Left ventricle myocardium inferior (tissue), 1 donor: ENCODE data around the gene MTUS2. TPM values are rescaled to one million over a fixed set of nuclear protein-coding genes. Genes with fewer than 3 reads are reported as not detected.
A peak's percentile ranks its signal among the peaks of the same experiment; 100 is the strongest.

Experiments used
- DNase-seq: peaks from one replicate; pipeline ENCODE4 v3.0.0-alpha.2; 2020
- H3K27ac ChIP-seq: fragments of 200-600 bp; replicated peaks from 2 replicates; pipeline ENCODE4 v1.8.0; 2021
- H3K27me3 ChIP-seq: fragments of 200-600 bp; 2 replicates; pipeline ENCODE4 v1.8.0; 2021; ENCODE audit warnings: low read depth
- H3K36me3 ChIP-seq: fragments of 200-600 bp; 2 replicates; pipeline ENCODE4 v1.8.0; 2021
- H3K4me1 ChIP-seq: fragments of 200-600 bp; 2 replicates; pipeline ENCODE4 v1.8.0; 2021
- H3K4me3 ChIP-seq: fragments of 200-600 bp; 2 replicates; pipeline ENCODE4 v1.8.0; 2021; ENCODE audit warnings: mild to moderate bottlenecking, moderate library complexity
- H3K9me3 ChIP-seq: fragments of 200-600 bp; replicated peaks from 2 replicates; pipeline ENCODE4 v1.8.0; 2021
- intact Hi-C: fragments of 100-400 bp; cut with micrococcal nuclease; formaldehyde crosslinking; loops from one replicate; pipeline ENCODE4 v1.11.0; 2022
- total RNA-seq: library from RNA; stranded (reverse); fragmentation: NEBNext Ultra II Directional; extraction: Animal tissue kit (Norgen Biotek cat#: 25700); gene quantifications from one replicate; pipeline ENCODE4 v1.2.1, GENCODE V29; 2021
- TF ChIP-seq, protein P1 (sequence below): fragments of 200-600 bp; IDR thresholded peaks from 2 replicates; pipeline ENCODE4 v1.8.0; 2021; ENCODE audit warnings: antibody characterized with exemption, mild to moderate bottlenecking, borderline replicate concordance
- donor health status: DM: no; HTN: yes; CAD: no; lungs with severe emphysema.

MTUS2 gene
- total RNA-seq, 1 donor from 2014 or later, result 101 TPM

GRCh38 chr13:28805193-28805819, 14.8 kb upstream of the MTUS2 start:
- TF ChIP-seq, protein P1, sequence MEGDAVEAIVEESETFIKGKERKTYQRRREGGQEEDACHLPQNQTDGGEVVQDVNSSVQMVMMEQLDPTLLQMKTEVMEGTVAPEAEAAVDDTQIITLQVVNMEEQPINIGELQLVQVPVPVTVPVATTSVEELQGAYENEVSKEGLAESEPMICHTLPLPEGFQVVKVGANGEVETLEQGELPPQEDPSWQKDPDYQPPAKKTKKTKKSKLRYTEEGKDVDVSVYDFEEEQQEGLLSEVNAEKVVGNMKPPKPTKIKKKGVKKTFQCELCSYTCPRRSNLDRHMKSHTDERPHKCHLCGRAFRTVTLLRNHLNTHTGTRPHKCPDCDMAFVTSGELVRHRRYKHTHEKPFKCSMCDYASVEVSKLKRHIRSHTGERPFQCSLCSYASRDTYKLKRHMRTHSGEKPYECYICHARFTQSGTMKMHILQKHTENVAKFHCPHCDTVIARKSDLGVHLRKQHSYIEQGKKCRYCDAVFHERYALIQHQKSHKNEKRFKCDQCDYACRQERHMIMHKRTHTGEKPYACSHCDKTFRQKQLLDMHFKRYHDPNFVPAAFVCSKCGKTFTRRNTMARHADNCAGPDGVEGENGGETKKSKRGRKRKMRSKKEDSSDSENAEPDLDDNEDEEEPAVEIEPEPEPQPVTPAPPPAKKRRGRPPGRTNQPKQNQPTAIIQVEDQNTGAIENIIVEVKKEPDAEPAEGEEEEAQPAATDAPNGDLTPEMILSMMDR, result peak; percentile 54
- Histone ChIP-seq H3K36me3 (no peaks in the 10 kb centered on the region), H3K4me1 (no peaks in the 10 kb centered on the region), H3K27me3 (peaks cover 26% of the 10 kb centered on the region), H3K9me3 (peaks cover 24% of the 10 kb centered on the region), H3K27ac (no peak overlapping the region), H3K4me3 (no peak overlapping the region)
- intact Hi-C loops, result no loop called here
- peak; percentile 23 for DNase-seq

GRCh38 chr13:28817204-28817603, 2.9 kb upstream of the MTUS2 start:
- no peak overlapping the region for H3K4me3 ChIP-seq
- intact Hi-C loops, result no loop called here
- no peaks in the 10 kb centered on the region for H3K36me3 ChIP-seq
- no peak overlapping the region for H3K27ac ChIP-seq
- peaks cover 54% of the 10 kb centered on the region for H3K27me3 ChIP-seq
- TF ChIP-seq, protein P1, result no peak
- peaks cover 19% of the 10 kb centered on the region for H3K9me3 ChIP-seq
- DNase-seq, result no peak
- H3K4me1 ChIP-seq, result peaks cover 13% of the 10 kb centered on the region

- Histone ChIP-seq H3K4me3 (peak overlapping the region; percentile 71), H3K27ac (no peak overlapping the region), H3K4me1 (peaks cover 13% of the 10 kb centered on the region), H3K27me3 (peaks cover 61% of the 10 kb centered on the region), H3K36me3 (no peaks in the 10 kb centered on the region), H3K9me3 (peaks cover 10% of the 10 kb centered on the region)
- TF ChIP-seq, protein P1, result no peak
- no peak for DNase-seq
- intact Hi-C loops, result no loop called here
These were observed 951 bp upstream of the MTUS2 start for GRCh38 chr13:28819046-28819730.

GRCh38 chr13:28819735-28820098, 422 bp upstream of the MTUS2 start:
- TF ChIP-seq, protein P1, result peak; percentile 49
- peaks cover 10% of the 10 kb centered on the region for H3K9me3 ChIP-seq
- intact Hi-C loops, result no loop called here
- DNase-seq, result peak; percentile 69
- peak overlapping the region; percentile 54 for H3K27ac ChIP-seq
- peaks cover 13% of the 10 kb centered on the region for H3K4me1 ChIP-seq
- H3K36me3 ChIP-seq, result no peaks in the 10 kb centered on the region
- peak overlapping the region; percentile 71 for H3K4me3 ChIP-seq
- peaks cover 61% of the 10 kb centered on the region for H3K27me3 ChIP-seq

GRCh38 chr13:28822151-28822550, 2.0 kb downstream of the MTUS2 start:
- Histone ChIP-seq H3K36me3 (no peaks in the 10 kb centered on the region), H3K27me3 (peaks cover 51% of the 10 kb centered on the region), H3K4me3 (no peak overlapping the region), H3K27ac (no peak overlapping the region), H3K4me1 (peaks cover 13% of the 10 kb centered on the region), H3K9me3 (peaks cover 2% of the 10 kb centered on the region)
- TF ChIP-seq, protein P1, result no peak
- no peak for DNase-seq
- intact Hi-C loops, result no loop called here
